ENCODE results near the gene RC3H1.
"Not testable (repeated sequence)": the region's sequence is repeated elsewhere in the genome, so short reads cannot be mapped to it uniquely, and the experiment has no call there.

Gene RC3H1

GRCh38 chr1:173946380-173946921 lies 75.7 kb downstream of the RC3H1 start:
- no peak for DNase-seq

DNA sequence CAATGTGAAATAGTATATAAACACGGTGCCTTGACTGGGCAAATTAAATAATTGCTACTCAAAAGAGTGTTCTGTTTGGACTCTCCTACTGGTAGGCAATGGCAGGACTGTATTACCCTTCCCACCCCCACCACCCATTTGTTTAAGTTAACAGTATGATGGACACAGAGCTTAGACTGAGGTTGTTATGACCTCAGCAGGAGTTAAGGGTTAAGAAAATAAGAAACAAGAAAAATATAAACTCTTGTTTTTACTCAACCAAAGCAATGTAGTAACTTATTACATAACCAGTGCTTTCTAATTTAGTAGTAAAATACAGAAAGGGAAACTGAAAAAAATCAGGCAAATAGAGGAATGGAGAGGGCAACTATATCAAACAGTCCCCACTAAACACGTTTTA lies 85.1 kb downstream of the RC3H1 start:
- DNase-seq, result no peak

GRCh38 chr1:173934440-173934839 lies 87.7 kb downstream of the RC3H1 start:
- no peak for DNase-seq

DNA sequence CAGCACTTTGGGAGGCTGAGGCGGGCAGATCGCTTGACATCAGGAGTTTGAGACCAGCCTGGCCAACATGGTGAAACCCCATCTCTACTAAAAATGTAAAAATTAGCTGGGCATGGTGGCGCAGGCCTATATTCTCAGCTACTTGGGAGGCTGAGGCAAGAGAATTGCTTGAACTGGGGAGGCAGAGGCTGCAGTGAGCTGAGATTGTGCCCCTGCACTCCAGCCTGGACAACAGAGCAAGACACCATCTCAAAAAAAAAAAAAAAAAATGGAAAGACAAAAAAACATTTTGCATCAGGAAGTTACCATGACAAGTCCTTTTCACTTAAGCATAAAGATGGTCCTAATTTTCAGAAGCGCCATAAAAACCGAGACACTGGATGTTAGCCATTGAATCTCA lies 91.6 kb downstream of the RC3H1 start:
- not testable (repeated sequence) for DNase-seq

GRCh38 chr1:173925306-173926242 lies 96.6 kb downstream of the RC3H1 start:
- no peak for DNase-seq

- no peak for DNase-seq
Measured at GRCh38 chr1:173920861-173921260, 101.3 kb downstream of the RC3H1 start.

GRCh38 chr1:173917635-173918493 lies 104.3 kb downstream of the RC3H1 start:
- no peak for DNase-seq

DNA sequence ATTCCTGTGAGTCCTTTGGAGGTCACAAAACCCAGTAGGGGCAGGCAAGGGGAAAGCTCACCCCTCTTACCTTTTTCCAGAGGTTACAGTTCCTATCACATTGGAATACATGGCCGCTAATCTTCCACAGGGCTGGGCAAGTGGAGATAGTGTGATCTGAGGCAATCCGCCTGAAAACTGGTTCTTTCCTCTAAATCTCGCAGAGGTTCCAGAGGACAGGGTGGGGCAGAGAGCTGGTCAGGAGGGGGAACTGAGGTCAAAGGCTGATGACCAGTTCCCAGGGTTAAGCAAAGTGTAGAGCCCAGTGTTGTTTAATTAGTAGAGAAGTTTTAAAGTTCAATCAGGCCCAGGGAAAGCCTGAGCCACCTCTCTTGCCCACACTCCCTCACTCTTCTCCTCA lies 105.0 kb downstream of the RC3H1 start, which contains the start of gene SERPINC1:
Gene SERPINC1, minus strand, starts transcription at position 179 of the 400 bp plus-strand sequence. Its CDS starts 68 bp downstream, at position 111.
- DNase-seq, result no peak

- DNase-seq, result no peak
Measured at GRCh38 chr1:173916667-173917066, 105.5 kb downstream of the RC3H1 start.

GRCh38 chr1:173915596-173915995 lies 106.6 kb downstream of the RC3H1 start:
- no peak for DNase-seq

GRCh38 chr1:173914366-173914871 lies 107.7 kb downstream of the RC3H1 start:
- DNase-seq, result no peak

DNA sequence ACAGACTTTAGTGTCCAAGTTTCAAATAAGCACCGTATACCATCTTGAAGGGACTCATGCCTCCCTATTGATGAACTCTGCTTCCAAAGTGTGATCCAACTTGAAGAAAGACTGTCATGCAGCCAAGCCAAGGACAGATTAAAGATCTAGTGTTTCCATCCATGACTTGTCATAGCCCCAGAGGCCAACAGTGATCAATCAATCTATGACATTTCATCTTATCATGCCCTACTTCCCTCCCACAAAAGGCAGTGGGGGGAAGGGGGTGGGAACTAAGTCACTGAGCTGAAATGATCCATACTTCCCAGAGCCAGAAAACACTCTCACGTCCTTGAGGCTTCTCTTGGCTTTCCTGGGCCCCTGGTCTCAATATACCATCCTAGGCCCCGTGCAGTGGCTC lies 109.0 kb downstream of the RC3H1 start:
- DNase-seq, result no peak

- DNase-seq, result no peak
Measured at GRCh38 chr1:173903827-173904531, 118.2 kb downstream of the RC3H1 start.

DNA sequence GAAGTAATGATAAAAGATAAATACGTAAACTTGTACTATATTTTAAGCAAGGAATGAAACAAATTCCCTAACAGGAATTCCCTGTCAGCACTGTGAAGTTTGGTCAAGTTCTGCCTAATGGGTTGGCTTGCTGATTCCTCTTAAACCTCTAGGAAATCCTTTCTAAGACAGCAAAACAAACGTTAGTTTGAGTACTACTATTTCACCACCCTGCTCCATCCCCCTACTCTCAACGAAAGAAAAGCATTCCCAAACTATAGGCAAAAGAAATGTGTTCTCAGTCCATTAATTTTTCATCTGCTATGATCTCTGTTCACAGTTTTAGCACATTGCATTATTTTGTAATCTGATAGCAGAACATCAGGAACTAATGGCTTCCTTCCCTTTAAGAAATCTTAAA lies 121.2 kb downstream of the RC3H1 start:
- no peak for DNase-seq

GRCh38 chr1:173900427-173900826 lies 121.7 kb downstream of the RC3H1 start:
- no peak for DNase-seq

- no peak for DNase-seq
Measured at GRCh38 chr1:173894189-173894588, 128.0 kb downstream of the RC3H1 start.

- DNase-seq, result no peak
Measured at GRCh38 chr1:173893611-173894010, 128.5 kb downstream of the RC3H1 start.

GRCh38 chr1:173889885-173890284 lies 132.3 kb downstream of the RC3H1 start:
- DNase-seq, result no peak

DNA sequence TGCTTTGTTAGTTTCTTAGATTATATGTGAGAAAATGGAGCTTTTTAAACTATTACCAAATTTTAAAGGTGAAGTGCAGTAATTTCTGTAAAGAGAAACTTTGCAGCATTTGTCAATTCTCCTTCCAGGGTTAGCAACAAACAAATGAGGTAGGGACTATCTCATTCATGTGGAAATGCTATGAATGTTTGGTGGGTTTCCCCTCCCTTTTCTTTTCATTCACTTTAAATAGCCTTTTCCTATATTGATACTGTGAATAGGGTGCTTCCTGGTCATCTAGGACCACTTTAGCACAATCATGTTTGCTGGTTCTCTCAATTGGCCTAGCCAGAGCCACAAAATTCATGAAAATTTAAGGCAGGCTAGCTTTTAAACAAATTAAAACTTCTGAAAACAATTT lies 133.4 kb downstream of the RC3H1 start:
- no peak for DNase-seq

GRCh38 chr1:173887627-173888026 lies 134.5 kb downstream of the RC3H1 start:
- DNase-seq, result no peak

GRCh38 chr1:173886746-173887611 lies 135.2 kb downstream of the RC3H1 start:
- DNase-seq, result no peak

Measured in NCI-H2029 treated with DMSO at 0.1 percent for 48 hours (cell line).